HEK293 (cell line): Measurements from ENCODE around the gene ANO2.
"Not testable (repeated sequence)": the region's sequence is repeated elsewhere in the genome, so short reads cannot be mapped to it uniquely, and the experiment has no call there.

Source experiments
- CTCF ChIA-PET: fragments of 350-600 bp; formaldehyde crosslinking; extraction: SDS; loops from one replicate; lab custom pipeline; 2021; ENCODE audit warnings: antibody characterized with exemption; lab: Yijun Ruan, JAX
- POLR2A ChIA-PET: fragments of 300-600 bp; formaldehyde crosslinking; extraction: SDS; loops from one replicate; lab custom pipeline; 2020; ENCODE audit warnings: antibody characterized with exemption, inconsistent platforms; lab: Yijun Ruan, JAX
- H3K27ac ChIP-seq: fragments of 200-500 bp; sonication (Bioruptor generic); 2 replicates; pipeline ENCODE4 v1.5.1; 2014; ENCODE audit warnings: low read depth, low read length, control low read depth, inconsistent platforms; ENCODE audit errors: extremely low read depth
- H3K36me3 ChIP-seq, 2 experiments: fragments of 200-500 bp in 1 of 2; sonication (Bioruptor generic) in 1 of 2; 1 replicate in 1 of 2; 2 replicates in 1 of 2; pipeline ENCODE4 v1.5.1; 2014 to 2017; ENCODE audit warnings: inconsistent platforms in 2 of 2, low read length in 2 of 2; ENCODE audit not compliant: control insufficient read depth in 2 of 2, insufficient read depth in 1 of 2
- H3K4me1 ChIP-seq: fragments of 200-500 bp; sonication (Bioruptor generic); 2 replicates; pipeline ENCODE4 v1.5.1; 2014; ENCODE audit warnings: mild to moderate bottlenecking, low read length, inconsistent platforms; ENCODE audit not compliant: control insufficient read depth, insufficient read depth
- H3K4me3 ChIP-seq: 2 replicates; pipeline ENCODE4 v1.5.1; 2011; ENCODE audit warnings: low read depth, mild to moderate bottlenecking, control low read depth, low read length, moderate library complexity
- H3K9me3 ChIP-seq: fragments of 200-500 bp; sonication (Bioruptor generic); 2 replicates; pipeline ENCODE4 v1.5.1; 2014; ENCODE audit warnings: low read depth, low read length, inconsistent platforms; ENCODE audit not compliant: control insufficient read depth, insufficient read depth
- GLI2 ChIP-seq: fragments of 450-650 bp; formaldehyde crosslinking; IDR thresholded peaks from 2 replicates; pipeline ENCODE4; 2017; ENCODE audit warnings: missing biosample characterization, missing genetic modification characterization, low read depth, borderline replicate concordance
- REST ChIP-seq: fragments of 450-650 bp; formaldehyde crosslinking; IDR thresholded peaks from 2 replicates; pipeline ENCODE4 v1.5.1; 2016; ENCODE audit warnings: missing biosample characterization, missing genetic modification characterization
- SETDB1 ChIP-seq: IDR thresholded peaks from one replicate; pipeline ENCODE4 v1.6.1; 2017; ENCODE audit warnings: mild to moderate bottlenecking, low read length, moderate library complexity, mixed read lengths; ENCODE audit not compliant: insufficient read length
- ZBTB21 ChIP-seq: fragments of 450-650 bp; formaldehyde crosslinking; IDR thresholded peaks from 2 replicates; pipeline ENCODE4 v1.5.1; 2017; ENCODE audit warnings: missing biosample characterization, missing genetic modification characterization
- ZIC2 ChIP-seq: fragments of 450-650 bp; formaldehyde crosslinking; IDR thresholded peaks from 2 replicates; pipeline ENCODE4 v1.5.1; 2016; ENCODE audit warnings: missing biosample characterization, missing genetic modification characterization
- ZNF16 ChIP-seq: fragments of 450-650 bp; formaldehyde crosslinking; IDR thresholded peaks from 2 replicates; pipeline ENCODE4 v1.5.1; 2016; ENCODE audit warnings: low read depth, missing biosample characterization, missing genetic modification characterization
- ZNF175 ChIP-seq: fragments of 450-650 bp; formaldehyde crosslinking; IDR thresholded peaks from 2 replicates; pipeline ENCODE4 v1.5.1; 2016; ENCODE audit warnings: missing biosample characterization, missing genetic modification characterization
- ZNF26 ChIP-seq: fragments of 450-650 bp; formaldehyde crosslinking; IDR thresholded peaks from 2 replicates; pipeline ENCODE4 v1.5.1; 2016; ENCODE audit warnings: missing biosample characterization, missing genetic modification characterization
- ZNF354C ChIP-seq: fragments of 450-650 bp; formaldehyde crosslinking; IDR thresholded peaks from 2 replicates; pipeline ENCODE4 v1.5.1; 2016; ENCODE audit warnings: missing biosample characterization, missing genetic modification characterization, low read depth, borderline replicate concordance
- ZNF366 ChIP-seq: fragments of 450-650 bp; formaldehyde crosslinking; conservative IDR thresholded peaks from 2 replicates; pipeline ENCODE4 v1.5.1; 2016; ENCODE audit warnings: missing biosample characterization, missing genetic modification characterization
- ZNF416 ChIP-seq: fragments of 450-650 bp; formaldehyde crosslinking; IDR thresholded peaks from 2 replicates; pipeline ENCODE4 v1.5.1; 2016; ENCODE audit warnings: missing biosample characterization, missing genetic modification characterization
- ZNF692 ChIP-seq: fragments of 450-650 bp; formaldehyde crosslinking; IDR thresholded peaks from 2 replicates; pipeline ENCODE4 v1.5.1; 2016; ENCODE audit warnings: missing biosample characterization, missing genetic modification characterization
- ZNF785 ChIP-seq: fragments of 450-650 bp; formaldehyde crosslinking; IDR thresholded peaks from 2 replicates; pipeline ENCODE4 v1.5.1; 2016; ENCODE audit warnings: missing biosample characterization, missing genetic modification characterization
- ZNF792 ChIP-seq: fragments of 450-650 bp; formaldehyde crosslinking; IDR thresholded peaks from 2 replicates; pipeline ENCODE4 v1.5.1; 2016; ENCODE audit warnings: missing biosample characterization, missing genetic modification characterization

ANO2 gene

GRCh38 chr12:5830111-5830510 lies 114.9 kb downstream of the ANO2 start:
- H3K9me3 ChIP-seq: no peaks in the 10 kb centered on the region
- CTCF ChIA-PET: no interaction called here
- POLR2A ChIA-PET: no interaction called here

GRCh38 chr12:5827591-5827990 lies 117.5 kb downstream of the ANO2 start:
- CTCF ChIA-PET: no interaction called here
- H3K4me3 ChIP-seq: no peak overlapping the region
- H3K36me3 ChIP-seq: no peaks in the 10 kb centered on the region
- POLR2A ChIA-PET: no interaction called here
- TF ChIP-seq SETDB1 (no peak), ZNF175 (tag by site-specific recombination) (no peak), ZIC2 (peak; percentile 33; the same call in 1 of the 2 replicates)
- H3K9me3 ChIP-seq: no peaks in the 10 kb centered on the region
- no peak overlapping the region for H3K27ac ChIP-seq
- H3K4me1 ChIP-seq: no peaks in the 10 kb centered on the region

More at GRCh38 chr12:5830111-5830510, 114.9 kb downstream of the ANO2 start:
- Histone ChIP-seq H3K4me3 (no peak overlapping the region), H3K36me3 (no peaks in the 10 kb centered on the region), H3K27ac (no peak overlapping the region), H3K4me1 (no peaks in the 10 kb centered on the region)
- TF ChIP-seq REST (tag by site-specific recombination): no peak
- no peak for TF ChIP-seq GLI2
- no peak for TF ChIP-seq ZNF416 (tag by site-specific recombination)
- no peak for TF ChIP-seq ZNF16 (tag by site-specific recombination)
- no peak for TF ChIP-seq ZBTB21 (tag by site-specific recombination)
- TF ChIP-seq ZNF366 (tag by site-specific recombination): no peak
- TF ChIP-seq ZNF354C (tag by site-specific recombination): no peak
- no peak for TF ChIP-seq ZNF692 (tag by site-specific recombination)
- no peak for TF ChIP-seq ZNF26 (tag by site-specific recombination)
- TF ChIP-seq ZNF792 (tag by site-specific recombination): no peak
- TF ChIP-seq ZNF785: no peak
- TF ChIP-seq, all 188 proteins: peak for 0

GRCh38 chr12:5825761-5826160 lies 119.3 kb downstream of the ANO2 start:
- CTCF ChIA-PET, H3K27ac ChIP-seq, H3K9me3 ChIP-seq, POLR2A ChIA-PET, H3K4me1 ChIP-seq, H3K36me3 ChIP-seq, H3K4me3 ChIP-seq: not testable (repeated sequence)

GRCh38 chr12:5818877-5819276 lies 126.2 kb downstream of the ANO2 start:
- H3K27ac ChIP-seq, H3K4me1 ChIP-seq, H3K4me3 ChIP-seq, H3K9me3 ChIP-seq, CTCF ChIA-PET, H3K36me3 ChIP-seq, POLR2A ChIA-PET: not testable (repeated sequence)
